ENCODE measurements around the gene SLFN12L.
A peak's percentile ranks its signal among the peaks of the same experiment; 100 is the strongest.

SLFN12L gene

DNA sequence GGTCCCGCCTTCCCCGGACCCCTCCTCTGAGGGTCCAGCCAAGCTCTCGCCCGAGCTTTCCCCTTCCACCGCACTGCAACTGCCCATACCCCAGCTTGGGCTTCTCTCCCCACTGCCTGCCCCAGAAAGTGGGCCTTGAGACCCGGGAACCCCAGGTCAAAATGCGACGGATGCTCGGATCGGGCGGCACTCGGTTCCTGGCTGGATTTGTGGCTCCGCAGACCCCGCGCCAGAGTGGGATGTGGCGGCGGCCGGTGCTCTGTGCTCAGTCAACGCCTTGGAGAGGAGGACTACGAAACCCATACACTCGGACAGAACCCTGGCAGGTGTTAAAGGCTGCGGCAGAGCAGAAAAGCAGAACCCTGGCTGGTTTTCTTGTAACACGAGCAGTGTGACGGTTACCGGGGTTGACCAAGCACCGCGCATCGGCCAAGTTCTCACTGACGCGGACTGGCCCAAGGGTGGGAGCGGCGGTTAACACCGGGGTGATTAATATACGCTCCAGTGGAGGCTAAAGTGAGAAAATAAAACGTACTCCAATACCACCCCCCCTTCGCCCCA, 88.0 kb downstream of the SLFN12L start:
- no peak for TF ChIP-seq ZNF274 (IDR thresholded peaks at IDR 0.05; ENCODE audit: low read depth, low read length)
- peak overlapping the region; percentile 75; the same call in 1 of the 2 replicates for H3K4me3 ChIP-seq (ENCODE audit: low read length)

DNA sequence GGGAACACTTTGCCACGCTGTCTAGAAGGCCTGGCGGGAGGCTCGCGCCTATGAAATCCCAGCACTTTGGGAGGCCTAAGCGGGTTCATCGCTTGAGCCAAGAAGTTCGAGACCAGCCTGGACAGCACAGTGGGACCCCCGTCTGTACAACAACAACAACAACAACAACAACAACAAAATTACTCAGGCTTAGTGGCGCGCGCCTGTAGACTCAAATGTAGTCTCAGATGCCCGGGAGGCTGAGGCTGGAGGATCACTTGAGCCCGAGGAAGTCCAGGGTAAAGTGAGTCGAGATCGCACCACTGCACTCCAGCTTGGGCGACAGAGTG, 88.6 kb downstream of the SLFN12L start:
- H3K4me3 ChIP-seq (ENCODE audit: low read length), result peak overlapping the region; percentile 75; the same call in 1 of the 2 replicates
- TF ChIP-seq ZNF274 (IDR thresholded peaks at IDR 0.05; ENCODE audit: low read depth, low read length), result no peak

DNA sequence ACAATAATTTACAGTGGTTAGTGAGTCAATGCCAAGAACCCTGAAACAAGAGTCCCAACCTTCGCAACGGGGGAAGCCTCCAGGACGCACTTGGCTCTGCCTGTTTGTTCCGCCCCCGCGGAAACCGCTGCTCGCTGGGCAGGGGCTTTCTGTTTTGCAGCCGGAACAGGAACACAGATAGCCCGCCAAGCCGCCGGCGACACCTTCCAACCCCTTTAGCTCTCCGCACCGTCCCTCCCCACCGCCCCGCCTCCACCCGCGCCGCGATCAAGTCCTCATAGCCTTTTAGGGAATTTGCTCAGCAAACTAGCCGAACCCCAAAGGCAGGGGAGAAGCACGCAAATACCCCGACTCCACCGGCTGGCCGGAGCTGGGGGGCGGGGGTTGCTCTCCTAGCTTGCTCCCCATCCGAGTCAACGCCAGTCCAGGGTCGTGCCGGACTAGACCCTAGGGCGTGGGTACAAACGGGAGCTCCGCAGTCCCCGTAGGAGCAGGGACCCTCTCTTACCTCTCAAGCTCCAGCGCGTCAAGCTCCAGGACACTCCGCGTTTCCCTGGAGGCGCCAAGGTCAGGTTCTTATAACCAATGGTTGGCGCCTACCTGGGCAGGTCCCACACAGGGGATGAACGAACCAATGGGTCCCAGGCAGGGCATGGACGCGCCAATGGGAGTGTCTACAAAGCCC, 89.1 kb downstream of the SLFN12L start, which contains the start of gene SLFN13:
TSS of gene SLFN13 (minus strand) at position 553 of the 685 bp plus-strand sequence. CDS start 3,086 bp downstream, outside the sequence.
- TF ChIP-seq ZNF274 (IDR thresholded peaks at IDR 0.05; ENCODE audit: low read depth, low read length), result no peak
- peak within 1 kb of the TSS; percentile 75 for H3K4me3 ChIP-seq (ENCODE audit: low read length)

DNA sequence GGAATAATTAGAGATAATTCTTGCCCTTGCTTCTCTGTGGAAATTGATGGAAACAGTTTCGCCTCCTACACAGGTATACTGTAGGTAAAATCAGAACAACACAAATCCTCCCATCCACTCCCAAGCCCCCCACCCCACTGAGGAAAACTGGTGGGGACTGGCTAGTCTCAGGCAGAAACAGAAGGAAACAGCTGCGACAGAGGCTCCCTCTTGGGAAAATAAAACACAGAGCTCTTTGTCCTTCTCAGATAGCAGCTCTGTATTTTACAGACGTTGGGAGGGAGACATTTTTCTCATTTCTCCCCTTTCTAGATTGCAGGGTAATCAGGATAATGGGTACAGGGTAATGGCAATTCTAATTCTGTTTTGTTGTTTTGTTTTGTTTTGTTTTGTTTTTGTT, 90.0 kb downstream of the SLFN12L start:
- peak overlapping the region; percentile 75 for H3K4me3 ChIP-seq (ENCODE audit: low read length)
- no peak for TF ChIP-seq ZNF274 (IDR thresholded peaks at IDR 0.05; ENCODE audit: low read depth, low read length)

DNA sequence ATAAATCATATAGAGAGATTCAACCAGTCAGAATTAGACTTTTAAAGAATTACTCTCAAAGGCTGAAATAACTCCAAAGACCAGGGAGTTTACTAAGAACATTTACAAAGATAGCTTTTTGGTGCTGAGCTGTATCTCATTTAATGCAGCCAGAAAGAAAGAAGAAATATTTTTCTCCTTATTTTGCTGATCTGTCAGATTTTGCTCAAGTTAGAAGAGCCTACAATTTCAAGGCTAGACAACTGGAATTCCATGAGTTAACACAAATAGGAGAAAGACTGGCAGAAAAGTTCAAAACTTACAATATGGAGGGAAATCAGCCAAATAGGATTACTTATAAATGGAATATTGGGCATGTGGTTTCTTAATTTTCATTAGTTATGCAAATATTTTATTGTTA, 99.0 kb downstream of the SLFN12L start:
- no peak overlapping the region for H3K4me3 ChIP-seq (ENCODE audit: low read length)
- no peak for TF ChIP-seq ZNF274 (IDR thresholded peaks at IDR 0.05; ENCODE audit: low read depth, low read length)

DNA sequence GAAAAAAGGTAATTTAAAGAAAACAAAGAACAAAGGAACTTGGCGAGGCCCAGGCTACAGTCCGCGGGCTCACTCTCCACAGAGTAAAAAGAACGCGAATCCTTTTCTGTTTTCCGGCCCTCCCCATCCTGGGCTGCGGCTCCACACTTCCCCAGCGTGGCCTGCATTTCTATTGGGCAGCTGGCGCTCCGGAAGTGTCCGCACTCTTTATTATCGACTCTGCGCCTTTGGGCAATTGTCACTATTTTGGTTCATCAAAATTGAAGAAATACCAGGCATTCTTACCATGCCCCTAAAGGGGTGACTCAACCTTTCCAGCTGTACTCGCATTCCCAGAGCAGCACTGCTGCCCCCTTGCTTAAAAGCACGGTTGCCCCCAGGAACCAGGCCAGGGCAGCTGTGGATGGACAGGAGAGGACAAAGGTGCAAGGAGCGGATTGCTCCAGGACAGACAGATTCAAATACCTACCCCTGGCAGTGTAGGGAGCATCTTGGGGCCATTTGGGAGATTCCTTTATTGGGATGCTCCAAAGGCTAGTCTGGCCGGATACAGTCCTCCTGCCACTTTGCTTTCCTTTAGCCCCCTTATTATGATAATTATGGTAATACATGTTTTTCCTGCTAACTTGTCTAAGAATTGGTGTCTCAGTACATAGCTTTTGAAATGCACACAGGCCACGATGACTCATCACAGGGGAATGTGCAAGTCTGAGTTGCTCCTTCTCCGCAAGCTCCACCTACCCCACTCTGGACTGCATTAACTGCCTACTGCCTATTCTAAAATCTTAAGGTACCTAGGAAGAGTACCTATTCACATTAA, 104.2 kb downstream of the SLFN12L start:
- no peak for TF ChIP-seq ZNF274 (IDR thresholded peaks at IDR 0.05; ENCODE audit: low read depth, low read length)
- peak overlapping the region; percentile 73 for H3K4me3 ChIP-seq (ENCODE audit: low read length)

DNA sequence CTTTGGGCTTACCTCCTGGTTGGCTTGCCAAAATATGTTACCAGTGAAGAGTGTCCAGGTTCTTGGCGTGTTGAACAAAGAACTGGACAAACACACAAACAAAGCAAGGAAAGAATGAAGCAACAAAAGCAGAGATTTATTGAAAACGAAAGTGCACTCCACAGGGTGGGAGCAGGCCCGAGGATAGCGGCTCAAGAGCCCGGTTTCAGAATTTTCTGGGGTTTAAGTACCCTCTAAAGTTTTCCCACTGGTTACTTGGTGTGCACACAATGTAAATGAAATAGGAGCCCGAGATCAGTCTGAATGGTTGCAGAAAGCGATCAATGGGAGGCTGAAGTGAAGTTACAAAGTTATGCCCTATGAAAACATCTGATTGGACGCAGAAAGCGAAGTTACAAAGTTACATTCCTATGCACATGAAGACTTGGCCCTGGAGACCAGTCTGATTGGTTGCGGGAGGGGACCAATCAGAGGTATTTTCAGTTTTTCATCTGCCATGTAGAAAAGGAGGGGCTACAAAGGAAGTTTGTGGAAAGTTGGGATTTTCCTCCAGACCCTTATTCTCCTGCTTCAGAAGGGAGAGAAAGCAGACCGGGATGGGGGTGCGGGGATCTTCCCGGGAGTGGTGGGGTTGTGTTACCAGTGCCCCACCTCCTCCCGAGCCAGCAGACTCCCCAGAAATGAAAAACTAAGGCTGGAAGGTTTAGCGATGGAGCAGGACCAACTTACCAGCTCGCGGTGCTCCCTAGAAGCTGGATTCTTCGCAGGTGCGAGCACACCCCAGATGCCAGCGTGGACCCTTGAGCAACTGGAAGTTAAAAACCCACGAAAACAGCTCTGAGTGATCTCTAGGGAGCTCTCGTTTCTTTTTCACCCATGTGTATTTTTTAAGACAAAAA, 105.1 kb downstream of the SLFN12L start, which contains the start of gene SLFN12:
TSS of gene SLFN12 (minus strand) at position 325 of the 899 bp plus-strand sequence. CDS start 9,472 bp downstream, outside the sequence.
- H3K4me3 ChIP-seq (ENCODE audit: low read length), result peak within 1 kb of the TSS; percentile 73
- TF ChIP-seq ZNF274 (IDR thresholded peaks at IDR 0.05; ENCODE audit: low read depth, low read length), result no peak

DNA sequence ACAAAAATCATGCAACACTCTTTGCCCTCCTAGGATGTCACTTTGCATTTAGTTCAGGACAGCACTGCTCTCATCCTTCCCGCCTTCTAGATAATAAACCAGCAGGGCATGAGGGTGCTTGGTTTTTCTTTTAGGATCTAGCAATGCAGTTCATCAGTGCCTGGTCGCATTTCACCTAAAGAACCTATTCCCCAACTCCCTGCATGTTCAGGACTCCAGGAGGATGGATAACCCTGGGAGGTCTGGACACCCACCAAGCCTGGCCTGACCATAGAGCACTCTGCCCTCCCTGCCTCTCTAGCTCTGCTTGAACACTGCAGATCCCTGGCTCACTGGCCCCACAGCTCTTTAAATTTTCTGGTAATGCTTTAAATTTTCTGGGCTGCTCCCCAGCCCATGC, 107.8 kb downstream of the SLFN12L start:
- no peak for TF ChIP-seq ZNF274 (IDR thresholded peaks at IDR 0.05; ENCODE audit: low read depth, low read length)
- no peak overlapping the region for H3K4me3 ChIP-seq (ENCODE audit: low read length)

DNA sequence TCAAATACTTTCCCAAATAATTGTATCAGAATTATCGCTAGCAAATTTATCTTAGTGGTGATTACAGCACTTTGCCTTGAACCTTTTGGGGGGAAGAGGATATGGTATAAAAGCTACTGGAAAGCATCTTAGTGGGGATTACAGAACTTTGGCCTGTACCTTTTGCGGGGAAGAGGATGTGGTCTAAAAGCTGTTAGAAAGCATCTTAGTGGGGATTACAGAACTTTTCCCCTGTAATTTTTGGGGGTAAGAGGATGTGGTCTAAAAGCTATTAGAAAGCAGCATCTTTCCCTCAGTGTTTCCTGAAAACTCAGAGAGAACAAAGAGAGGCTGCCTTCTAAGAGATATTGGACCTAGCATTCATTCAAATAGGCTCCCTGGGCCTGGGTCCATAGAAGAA, 109.2 kb downstream of the SLFN12L start:
- TF ChIP-seq ZNF274 (IDR thresholded peaks at IDR 0.05; ENCODE audit: low read depth, low read length), result no peak
- no peak overlapping the region for H3K4me3 ChIP-seq (ENCODE audit: low read length)

DNA sequence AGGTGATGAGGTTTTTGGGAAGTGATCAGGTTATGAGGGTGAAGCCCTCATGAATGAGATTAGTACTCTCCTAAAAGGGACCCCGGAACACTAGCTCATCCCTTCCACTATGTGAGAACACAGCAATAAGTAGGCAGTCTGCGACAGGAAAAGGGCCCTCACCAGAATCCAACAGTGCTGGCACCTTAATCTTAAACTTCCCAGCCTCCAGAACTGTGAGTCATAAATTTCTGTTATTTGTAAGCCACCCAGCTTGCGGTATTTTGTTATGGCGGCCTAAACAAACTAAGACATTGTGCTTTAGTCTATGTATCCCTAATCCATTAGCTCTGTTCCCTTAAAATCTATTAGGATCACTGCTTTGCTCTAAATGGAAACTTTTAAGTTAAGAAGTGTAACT, 113.7 kb downstream of the SLFN12L start:
- TF ChIP-seq ZNF274 (IDR thresholded peaks at IDR 0.05; ENCODE audit: low read depth, low read length), result no peak

More for the DNA sequence above, 113.7 kb downstream of the SLFN12L start:
- H3K4me3 ChIP-seq (ENCODE audit: low read length), result no peak overlapping the region

Data from GM08714 (cell line).